ENCODE results near the gene CRELD2.
A peak's percentile ranks its signal among the peaks of the same experiment; 100 is the strongest.

The CRELD2 gene

GRCh38 chr22:49948116-49948957 lies 29.9 kb downstream of the CRELD2 start:
- DNase-seq, result no peak

- no peak for DNase-seq
Observed at GRCh38 chr22:49948958-49949913, 30.8 kb downstream of the CRELD2 start.

- DNase-seq, result no peak
Observed at GRCh38 chr22:49949914-49950292, 31.5 kb downstream of the CRELD2 start.

GRCh38 chr22:49950396-49950994 lies 32.1 kb downstream of the CRELD2 start:
- no peak for DNase-seq

- peak; percentile 79 for DNase-seq
Observed at GRCh38 chr22:49951000-49951677, 32.7 kb downstream of the CRELD2 start.

GRCh38 chr22:49951678-49951985 lies 33.2 kb downstream of the CRELD2 start:
- DNase-seq, result no peak

GRCh38 chr22:49951986-49952896 lies 33.8 kb downstream of the CRELD2 start:
- DNase-seq, result no peak

GRCh38 chr22:49953027-49953679 lies 34.7 kb downstream of the CRELD2 start:
- peak; percentile 16 for DNase-seq

GRCh38 chr22:49953680-49954344 lies 35.4 kb downstream of the CRELD2 start:
- DNase-seq, result no peak

GRCh38 chr22:49954354-49954753 lies 35.9 kb downstream of the CRELD2 start:
- no peak for DNase-seq

GRCh38 chr22:49954991-49955580 lies 36.7 kb downstream of the CRELD2 start:
- no peak for DNase-seq

GRCh38 chr22:49955581-49956417 lies 37.4 kb downstream of the CRELD2 start:
- DNase-seq, result no peak

GRCh38 chr22:49956418-49956770 lies 38.0 kb downstream of the CRELD2 start:
- no peak for DNase-seq

- DNase-seq, result no peak
Observed at GRCh38 chr22:49956914-49957825, 38.7 kb downstream of the CRELD2 start.

GRCh38 chr22:49957826-49958365 lies 39.5 kb downstream of the CRELD2 start:
- no peak for DNase-seq

- no peak for DNase-seq
Observed at GRCh38 chr22:49958366-49958921, 40.0 kb downstream of the CRELD2 start.

- no peak for DNase-seq
Observed at GRCh38 chr22:49958931-49959781, 40.7 kb downstream of the CRELD2 start.

All from NCI-H2029 (cell line).